GM19025 (cell line): Measurements from ENCODE around the gene MAMLD1.

Experiments used
- ATAC-seq: cut with Tn5 transposase; IDR thresholded peaks from one replicate; pipeline ENCODE4 v1.9.1; 2021; ENCODE audit warnings: mild to moderate bottlenecking, low read depth, moderate library complexity; ENCODE audit not compliant: unreplicated experiment

The MAMLD1 gene

GRCh38 chrX:150489359-150490015 lies 126.4 kb downstream of the MAMLD1 start:
- ATAC-seq = no peak

GRCh38 chrX:150495496-150495895 lies 132.4 kb downstream of the MAMLD1 start:
- no peak for ATAC-seq

GRCh38 chrX:150499240-150499639 lies 136.1 kb downstream of the MAMLD1 start:
- no peak for ATAC-seq

GRCh38 chrX:150502091-150502490 lies 139.0 kb downstream of the MAMLD1 start:
- ATAC-seq = no peak

GRCh38 chrX:150502979-150503897 lies 140.1 kb downstream of the MAMLD1 start:
- ATAC-seq = no peak

GRCh38 chrX:150503898-150504219 lies 140.7 kb downstream of the MAMLD1 start:
- ATAC-seq = no peak

- ATAC-seq = no peak
These were observed 141.5 kb downstream of the MAMLD1 start for GRCh38 chrX:150504397-150505182.

GRCh38 chrX:150506020-150506419 lies 142.9 kb downstream of the MAMLD1 start:
- ATAC-seq = no peak

GRCh38 chrX:150506486-150506885 lies 143.4 kb downstream of the MAMLD1 start:
- ATAC-seq = no peak

- ATAC-seq = no peak
These were observed 144.2 kb downstream of the MAMLD1 start for GRCh38 chrX:150507251-150507856.

- no peak for ATAC-seq
These were observed 144.9 kb downstream of the MAMLD1 start for GRCh38 chrX:150508018-150508417.

- no peak for ATAC-seq
These were observed 145.6 kb downstream of the MAMLD1 start for GRCh38 chrX:150508451-150509367.

- no peak for ATAC-seq
These were observed 146.6 kb downstream of the MAMLD1 start for GRCh38 chrX:150509703-150510102.

- no peak for ATAC-seq
These were observed 149.4 kb downstream of the MAMLD1 start for GRCh38 chrX:150512461-150512901.

GRCh38 chrX:150513544-150513943 lies 150.4 kb downstream of the MAMLD1 start:
- no peak for ATAC-seq

GRCh38 chrX:150514462-150514861 lies 151.3 kb downstream of the MAMLD1 start:
- no peak for ATAC-seq

GRCh38 chrX:150515801-150516200 lies 152.7 kb downstream of the MAMLD1 start:
- no peak for ATAC-seq

- ATAC-seq = no peak
These were observed 154.3 kb downstream of the MAMLD1 start for GRCh38 chrX:150517303-150517910.

GRCh38 chrX:150522494-150522893 lies 159.4 kb downstream of the MAMLD1 start:
- no peak for ATAC-seq
